ENCODE data around the gene PI4K2B.
"Not testable (repeated sequence)": the region's sequence is repeated elsewhere in the genome, so short reads cannot be mapped to it uniquely, and the experiment has no call there.

Gene PI4K2B

GRCh38 chr4:25233737-25234389 lies at the start of gene PI4K2B:
TSS of gene PI4K2B (plus strand) at chr4:25234033. CDS start at chr4:25234164, 131 bp downstream.
- DNase-seq, result peak; percentile 95

GRCh38 chr4:25184056-25184455 lies 49.8 kb upstream of the PI4K2B start:
- no peak for DNase-seq

- DNase-seq, result no peak
These were observed 43.4 kb upstream of the PI4K2B start for GRCh38 chr4:25190407-25190806.

- DNase-seq, result no peak
These were observed 35.1 kb upstream of the PI4K2B start for GRCh38 chr4:25198713-25199112.

- no peak for DNase-seq
These were observed 25.8 kb upstream of the PI4K2B start for GRCh38 chr4:25207997-25208396.

- no peak for DNase-seq
These were observed 24.1 kb upstream of the PI4K2B start for GRCh38 chr4:25209702-25210101.

GRCh38 chr4:25211721-25212120 lies 22.1 kb upstream of the PI4K2B start:
- DNase-seq, result no peak

GRCh38 chr4:25212822-25213221 lies 21.0 kb upstream of the PI4K2B start:
- no peak for DNase-seq

GRCh38 chr4:25213347-25213979 lies 20.4 kb upstream of the PI4K2B start:
- no peak for DNase-seq

- not testable (repeated sequence) for DNase-seq
These were observed 19.1 kb upstream of the PI4K2B start for GRCh38 chr4:25214750-25215149.

- DNase-seq, result no peak
These were observed 18.3 kb upstream of the PI4K2B start for GRCh38 chr4:25215511-25215910.

- DNase-seq, result no peak
These were observed 12.5 kb upstream of the PI4K2B start for GRCh38 chr4:25221377-25221776.

- DNase-seq, result no peak
These were observed 9.9 kb upstream of the PI4K2B start for GRCh38 chr4:25223802-25224375.

- DNase-seq, result no peak
These were observed 4.0 kb upstream of the PI4K2B start for GRCh38 chr4:25229804-25230203.

GRCh38 chr4:25233194-25233593 lies 639 bp upstream of the PI4K2B start:
- DNase-seq, result no peak

GRCh38 chr4:25234390-25235370 lies 847 bp downstream of the PI4K2B start:
- DNase-seq, result peak; percentile 63

GRCh38 chr4:25235401-25235800 lies 1.6 kb downstream of the PI4K2B start:
- no peak for DNase-seq

- DNase-seq, result not testable (repeated sequence)
These were observed 2.2 kb downstream of the PI4K2B start for GRCh38 chr4:25236030-25236429.

- no peak for DNase-seq
These were observed 3.1 kb downstream of the PI4K2B start for GRCh38 chr4:25236971-25237370.

- no peak for DNase-seq
These were observed 4.2 kb downstream of the PI4K2B start for GRCh38 chr4:25238052-25238451.

- DNase-seq, result not testable (repeated sequence)
These were observed 5.7 kb downstream of the PI4K2B start for GRCh38 chr4:25239528-25239927.

- DNase-seq, result not testable (repeated sequence)
These were observed 6.9 kb downstream of the PI4K2B start for GRCh38 chr4:25240754-25241210.

GRCh38 chr4:25242195-25242594 lies 8.4 kb downstream of the PI4K2B start:
- not testable (repeated sequence) for DNase-seq
